NCI-H2196 treated with DMSO at 0.1 percent for 48 hours (cell line): Measurements from ENCODE around the gene METTL9.
"Not testable (repeated sequence)": the region's sequence is repeated elsewhere in the genome, so short reads cannot be mapped to it uniquely, and the experiment has no call there.

Experiments used
- DNase-seq: peaks from one replicate; lab custom pipeline; 2025; ENCODE audit not compliant: unreplicated experiment; lab: John Stamatoyannopoulos, UW

Gene METTL9

DNA sequence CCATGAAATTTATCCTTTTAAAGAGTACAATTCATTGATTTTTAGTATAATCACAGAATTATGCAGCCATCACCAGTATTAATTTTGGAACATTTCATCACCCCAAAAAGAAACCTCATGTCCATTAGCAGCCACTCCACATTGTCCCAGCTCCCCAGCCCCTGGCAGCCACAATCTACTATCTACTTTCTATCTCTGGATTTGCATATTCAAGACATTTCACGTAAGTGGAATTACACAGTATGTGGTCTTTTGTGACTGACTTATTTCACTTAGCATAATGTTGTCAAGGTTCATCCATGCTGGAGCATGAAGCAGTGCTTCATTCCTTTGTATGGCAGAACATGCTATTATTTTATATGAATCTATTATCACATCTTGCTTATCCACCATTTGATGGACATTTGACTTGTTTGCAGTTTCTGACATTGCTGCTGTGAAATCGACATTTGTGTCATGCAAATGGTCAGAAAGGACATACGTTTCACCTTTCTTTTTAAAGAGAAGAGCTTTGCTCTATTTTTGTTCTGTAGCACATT is 10.7 kb downstream of the METTL9 start:
- DNase-seq: no peak

- DNase-seq: no peak
Observed at GRCh38 chr16:21610766-21611165, 11.4 kb downstream of the METTL9 start.

- DNase-seq: no peak
Observed at GRCh38 chr16:21611198-21611555, 11.8 kb downstream of the METTL9 start.

DNA sequence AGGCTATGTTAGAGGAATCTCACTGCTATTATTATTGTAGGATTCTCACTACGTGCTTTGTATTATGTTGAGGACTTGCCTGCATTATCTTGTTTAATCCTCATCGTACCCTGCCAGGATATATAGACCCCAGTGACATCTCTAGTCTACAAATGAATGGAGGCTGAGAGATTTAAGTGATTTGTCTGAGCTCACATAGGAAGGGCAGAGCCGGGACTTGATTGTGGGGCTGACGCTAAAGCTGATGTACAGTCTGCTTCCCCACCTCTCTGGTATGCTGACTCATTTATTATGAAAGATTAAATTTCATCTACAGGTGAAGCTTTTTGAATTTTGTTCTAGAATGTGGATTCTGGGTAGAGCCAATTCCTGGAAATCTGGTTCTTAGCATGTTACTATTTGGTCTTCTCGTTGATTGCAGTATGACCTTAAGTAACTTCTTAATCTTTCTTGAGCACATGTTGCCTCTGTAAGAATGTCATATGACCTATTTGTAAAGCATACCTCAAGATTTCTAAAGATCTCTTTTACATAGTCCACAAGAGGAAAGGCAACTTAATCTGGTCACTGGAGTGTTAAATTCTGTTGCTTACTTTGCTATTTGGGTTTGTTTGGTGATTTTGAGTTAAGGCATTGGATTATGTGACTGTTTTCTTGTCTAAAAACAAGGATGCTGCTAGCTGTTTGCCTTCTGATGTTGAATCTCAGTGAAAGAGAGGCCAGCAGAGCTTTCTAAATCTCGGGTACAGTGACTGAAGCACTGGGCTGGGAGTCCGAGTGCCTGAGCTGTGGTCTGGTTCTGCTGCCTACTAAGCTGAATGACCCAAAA is 12.4 kb downstream of the METTL9 start:
- no peak for DNase-seq

- DNase-seq: no peak
Observed at GRCh38 chr16:21613361-21613760, 14.0 kb downstream of the METTL9 start.

- DNase-seq: no peak
Observed at GRCh38 chr16:21613781-21614180, 14.4 kb downstream of the METTL9 start.

DNA sequence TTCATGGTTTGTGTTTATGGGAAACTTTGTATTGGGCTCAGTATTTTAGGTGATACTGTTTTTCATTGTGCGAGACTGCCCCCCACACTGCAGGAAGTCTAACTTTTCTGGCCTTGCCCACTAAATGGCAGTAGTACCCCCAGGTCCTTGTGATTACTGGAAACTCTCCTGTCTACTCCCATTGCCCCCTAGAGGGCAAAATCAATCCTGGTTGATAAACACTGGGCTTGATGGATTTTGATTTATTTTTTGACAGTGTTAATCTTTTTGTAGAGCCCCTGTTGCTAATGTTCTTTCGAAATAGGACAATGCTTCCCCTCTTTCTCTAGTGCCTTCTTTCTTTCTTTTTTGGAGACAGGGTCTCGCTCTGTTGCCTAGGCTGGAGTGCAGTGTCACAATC is 15.5 kb downstream of the METTL9 start:
- no peak for DNase-seq

DNA sequence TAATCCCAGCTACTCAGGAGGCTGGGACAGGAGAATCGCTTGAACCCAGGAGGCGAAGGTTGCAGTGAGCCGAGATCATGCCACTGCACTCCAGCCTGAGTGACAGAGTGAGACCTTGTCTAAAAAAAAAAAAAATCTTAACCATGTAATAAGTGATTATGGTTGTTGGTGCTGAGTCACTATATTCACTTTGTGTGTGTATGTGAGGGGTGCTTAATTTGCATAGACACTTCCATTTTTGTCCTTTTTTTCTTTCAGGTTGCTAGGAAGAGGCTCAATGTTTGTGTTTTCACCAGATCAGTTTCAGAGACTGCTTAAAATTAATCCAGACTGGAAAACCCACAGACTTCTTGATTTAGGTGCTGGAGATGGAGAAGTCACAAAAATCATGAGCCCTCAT is 18.2 kb downstream of the METTL9 start:
- no peak for DNase-seq

DNA sequence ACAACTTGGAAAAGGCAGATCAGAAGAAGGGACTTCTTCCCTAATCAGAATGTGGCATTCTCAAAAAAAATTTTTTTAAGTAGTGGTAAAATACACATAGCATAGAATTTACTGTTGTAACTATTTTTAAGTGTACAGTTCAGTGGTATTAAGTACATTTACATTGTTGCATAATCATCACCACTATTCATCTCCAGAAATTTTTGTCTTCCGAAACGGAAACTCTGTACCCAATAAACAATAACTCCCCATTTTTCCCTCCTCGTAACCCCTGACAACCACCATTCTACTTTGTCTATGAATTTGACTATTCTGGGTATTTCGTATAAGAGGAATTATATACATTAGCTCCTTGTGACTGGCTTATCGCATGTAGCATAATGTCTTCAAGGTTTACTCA is 18.9 kb downstream of the METTL9 start:
- DNase-seq: no peak

GRCh38 chr16:21619765-21620425 is 20.5 kb downstream of the METTL9 start:
- no peak for DNase-seq

DNA sequence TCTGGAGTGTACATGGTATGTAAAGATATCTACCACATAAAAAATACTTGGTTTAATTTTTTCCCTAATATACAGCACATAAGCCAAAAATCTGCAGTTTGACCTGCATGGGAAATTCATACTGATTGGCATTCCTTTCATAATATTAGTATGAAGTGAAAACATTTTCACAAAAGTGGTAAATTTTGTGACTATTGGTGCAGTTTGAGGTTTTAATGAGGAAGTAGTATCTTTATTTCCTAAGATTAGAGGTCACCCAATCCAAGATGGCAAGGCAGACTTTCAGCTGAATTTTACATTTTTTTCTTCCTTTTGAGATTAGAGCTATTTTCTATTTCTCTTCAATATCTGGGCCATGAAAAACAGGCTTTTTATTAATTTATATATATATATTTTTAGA is 21.2 kb downstream of the METTL9 start:
- no peak for DNase-seq

DNA sequence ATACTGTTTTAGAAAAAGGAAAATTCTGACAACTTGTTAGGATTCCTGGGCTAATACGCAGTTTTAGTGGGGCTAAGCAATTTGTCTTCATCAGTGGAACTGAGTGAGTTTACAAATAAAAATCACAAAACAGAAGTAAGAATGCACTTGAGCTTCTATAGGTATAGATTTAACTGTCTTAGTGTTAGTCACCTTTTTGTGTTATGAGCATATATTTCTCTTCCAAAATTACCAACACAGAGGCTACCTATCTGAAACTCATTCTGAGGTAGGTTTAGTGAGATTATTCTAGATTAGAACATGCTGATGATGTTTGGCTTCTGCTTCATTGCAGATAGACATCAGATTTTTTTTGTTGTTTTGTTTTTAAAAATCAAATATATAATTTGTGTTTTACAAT is 23.2 kb downstream of the METTL9 start:
- DNase-seq: no peak

DNA sequence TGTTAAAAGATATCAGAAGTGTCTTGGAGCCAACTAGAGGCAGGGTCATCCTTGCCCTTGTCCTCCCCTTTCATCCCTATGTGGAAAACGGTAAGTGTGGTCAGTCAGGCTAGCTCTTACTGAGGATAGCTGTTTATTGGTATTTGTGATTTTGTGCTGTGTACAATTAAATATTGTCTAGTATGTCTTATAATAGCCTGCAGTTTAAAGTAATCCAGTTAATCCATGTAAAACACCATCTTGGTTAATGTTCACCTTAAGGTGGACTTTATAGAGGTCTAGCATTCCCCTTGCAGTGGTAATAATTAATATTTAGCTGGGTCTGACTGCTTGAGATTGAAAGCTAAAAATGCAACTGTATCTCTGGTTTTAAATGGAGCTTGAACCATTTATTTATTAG is 25.6 kb downstream of the METTL9 start:
- no peak for DNase-seq

DNA sequence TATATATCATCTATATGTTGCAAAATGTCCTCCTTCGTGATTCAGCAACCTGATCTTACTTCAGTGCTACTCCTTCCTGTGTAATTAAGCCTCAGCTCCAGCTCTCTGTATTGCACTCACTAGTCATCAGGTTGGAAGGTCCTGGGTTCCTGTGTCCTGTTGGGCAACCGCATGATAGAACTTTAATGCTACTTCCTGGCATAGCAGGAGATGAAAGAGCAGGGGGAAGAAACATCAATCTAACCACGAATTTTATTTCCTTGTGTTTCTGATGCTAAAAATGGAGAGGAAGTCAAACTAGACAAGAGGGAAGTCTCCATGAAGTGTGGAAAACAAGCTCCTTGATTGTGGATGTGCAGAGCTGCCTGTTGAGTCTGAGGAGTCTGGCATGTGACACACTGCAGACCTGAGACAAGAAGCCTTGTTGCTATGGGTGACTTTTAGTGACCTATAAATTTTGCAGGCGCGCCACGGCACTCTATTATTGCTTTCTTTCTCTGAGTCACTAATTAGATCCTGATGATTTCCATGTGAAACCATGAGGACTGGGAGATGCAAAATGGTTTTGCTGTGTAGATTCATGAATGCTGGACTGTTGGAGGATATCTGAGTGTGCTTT is 27.4 kb downstream of the METTL9 start:
- no peak for DNase-seq

- DNase-seq: no peak
Observed at GRCh38 chr16:21628121-21628726, 28.8 kb downstream of the METTL9 start.

DNA sequence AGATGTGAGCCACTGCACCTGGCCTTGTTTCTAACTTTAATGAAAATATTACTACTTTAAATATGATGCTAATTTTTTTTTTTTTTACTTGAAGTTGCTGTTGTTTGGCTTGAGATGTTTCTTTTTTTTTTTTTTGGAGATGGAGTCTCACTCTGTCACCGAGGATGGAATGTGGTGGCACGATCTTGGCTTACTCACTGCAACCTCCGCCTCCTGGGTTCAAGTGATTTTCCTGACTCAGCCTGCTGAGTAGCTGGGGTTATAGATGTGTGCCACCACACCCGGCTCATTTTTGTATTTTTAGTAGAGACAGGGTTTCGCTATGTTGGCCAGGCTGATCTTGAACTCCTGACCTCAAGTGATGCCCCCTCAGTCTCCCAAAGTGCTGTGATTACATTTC is 29.4 kb downstream of the METTL9 start:
- no peak for DNase-seq

GRCh38 chr16:21629616-21630539 is 30.5 kb downstream of the METTL9 start:
- not testable (repeated sequence) for DNase-seq

DNA sequence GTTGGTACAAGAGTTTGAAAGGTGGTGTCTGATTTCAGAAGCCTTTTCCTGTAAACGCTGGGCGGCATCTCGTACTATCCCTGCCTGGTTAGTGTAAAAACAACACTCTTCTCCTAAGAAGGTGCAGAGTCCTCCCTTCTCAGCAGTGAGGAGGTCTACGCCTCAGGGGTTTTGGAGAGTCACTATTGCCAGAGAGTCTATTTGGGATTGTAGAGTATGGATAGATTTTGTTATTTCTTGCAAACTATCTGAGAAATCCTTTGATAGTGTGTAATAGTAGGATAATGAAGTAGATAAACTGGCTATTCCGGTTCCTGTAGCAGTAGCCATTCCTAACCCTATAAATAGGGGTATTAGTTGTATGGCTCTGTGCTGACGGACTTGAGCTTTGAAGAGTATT is 31.5 kb downstream of the METTL9 start:
- not testable (repeated sequence) for DNase-seq

DNA sequence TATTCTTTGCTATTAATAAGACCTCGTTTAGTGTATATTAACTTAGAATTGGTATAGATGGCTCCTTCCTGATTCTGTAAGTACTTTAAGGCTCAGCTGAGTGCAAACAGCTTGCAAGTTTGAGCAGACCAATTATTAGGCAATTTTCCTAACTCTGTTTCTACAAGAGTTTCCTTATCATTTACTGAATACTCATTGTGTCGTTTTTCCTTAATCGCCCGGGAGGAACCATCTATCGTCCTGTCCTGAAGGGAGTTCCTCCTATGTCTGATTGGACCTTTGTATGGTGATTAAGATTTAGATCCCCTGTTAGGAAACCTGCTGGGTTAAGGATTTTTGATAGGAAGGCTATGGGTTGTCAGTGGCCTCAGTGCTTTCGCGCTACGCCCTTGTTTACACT is 32.0 kb downstream of the METTL9 start:
- DNase-seq: not testable (repeated sequence)

DNA sequence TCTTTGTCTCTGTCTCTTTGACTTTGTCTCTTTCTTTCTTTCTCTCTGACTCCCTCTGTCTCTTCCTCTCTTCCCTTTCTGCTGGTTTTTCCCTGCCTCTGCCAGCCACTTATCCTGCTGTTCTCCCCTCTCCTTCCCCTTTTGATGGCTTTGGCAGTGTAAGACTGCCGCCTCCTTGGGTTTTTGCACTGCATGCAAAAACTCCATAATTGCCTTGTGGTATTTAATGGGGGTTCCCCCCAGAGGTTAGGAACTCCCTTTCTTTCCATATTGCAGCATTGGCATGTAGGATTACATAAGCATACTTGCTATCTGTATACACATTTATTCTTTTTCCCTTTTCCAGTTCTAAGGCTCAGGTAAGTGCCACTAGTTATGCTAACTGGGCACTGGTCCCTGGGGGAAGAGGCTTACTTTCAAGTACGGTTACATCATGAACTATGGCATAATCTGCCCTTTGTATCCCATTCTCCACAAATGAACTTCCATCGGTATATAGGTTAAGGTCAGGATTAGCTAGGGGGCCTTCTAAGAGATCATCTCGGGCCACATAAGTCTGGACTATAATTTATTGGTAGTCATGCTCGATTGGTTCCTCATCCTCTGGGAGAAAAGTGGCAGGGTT is 32.7 kb downstream of the METTL9 start:
- not testable (repeated sequence) for DNase-seq
